ENCODE data around the gene TTC9B.

The TTC9B gene

DNA sequence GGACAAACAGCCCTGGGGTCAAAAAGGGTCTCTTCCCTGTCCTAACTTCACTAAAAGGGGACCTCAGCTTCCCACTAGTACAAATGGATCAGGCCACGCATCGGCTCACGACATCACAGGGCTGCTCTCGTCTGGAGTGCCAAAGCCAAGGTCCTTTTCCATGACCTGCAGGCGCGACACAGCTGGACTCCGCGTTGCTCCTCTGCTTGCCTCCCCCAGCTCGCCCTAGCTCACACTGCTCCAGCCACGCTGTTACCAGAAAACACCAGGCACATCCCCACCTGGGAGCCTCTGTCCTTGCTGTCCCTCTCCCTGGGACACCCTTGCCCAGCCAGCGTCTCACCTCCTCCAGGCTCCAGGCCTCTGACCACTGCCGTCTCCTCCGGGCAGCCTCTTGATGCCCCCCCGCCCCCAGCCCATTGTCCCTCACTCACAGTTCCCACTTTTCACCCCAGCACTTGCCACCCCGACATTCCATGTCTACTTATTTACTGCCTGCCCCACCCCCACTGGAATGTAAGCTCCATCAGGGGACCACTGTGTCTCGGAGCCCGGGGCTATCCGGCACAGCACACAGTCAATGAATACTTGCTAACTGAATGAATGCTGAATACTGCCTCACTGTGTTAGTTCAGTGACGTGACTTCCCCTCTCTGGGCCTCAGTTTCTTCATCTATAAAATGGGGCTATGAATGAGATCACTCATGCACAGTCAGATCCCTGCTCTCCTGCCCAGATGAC, 46.3 kb upstream of the TTC9B start:
- H3K27ac ChIP-seq: no peak overlapping the region
- TF ChIP-seq, protein P1, sequence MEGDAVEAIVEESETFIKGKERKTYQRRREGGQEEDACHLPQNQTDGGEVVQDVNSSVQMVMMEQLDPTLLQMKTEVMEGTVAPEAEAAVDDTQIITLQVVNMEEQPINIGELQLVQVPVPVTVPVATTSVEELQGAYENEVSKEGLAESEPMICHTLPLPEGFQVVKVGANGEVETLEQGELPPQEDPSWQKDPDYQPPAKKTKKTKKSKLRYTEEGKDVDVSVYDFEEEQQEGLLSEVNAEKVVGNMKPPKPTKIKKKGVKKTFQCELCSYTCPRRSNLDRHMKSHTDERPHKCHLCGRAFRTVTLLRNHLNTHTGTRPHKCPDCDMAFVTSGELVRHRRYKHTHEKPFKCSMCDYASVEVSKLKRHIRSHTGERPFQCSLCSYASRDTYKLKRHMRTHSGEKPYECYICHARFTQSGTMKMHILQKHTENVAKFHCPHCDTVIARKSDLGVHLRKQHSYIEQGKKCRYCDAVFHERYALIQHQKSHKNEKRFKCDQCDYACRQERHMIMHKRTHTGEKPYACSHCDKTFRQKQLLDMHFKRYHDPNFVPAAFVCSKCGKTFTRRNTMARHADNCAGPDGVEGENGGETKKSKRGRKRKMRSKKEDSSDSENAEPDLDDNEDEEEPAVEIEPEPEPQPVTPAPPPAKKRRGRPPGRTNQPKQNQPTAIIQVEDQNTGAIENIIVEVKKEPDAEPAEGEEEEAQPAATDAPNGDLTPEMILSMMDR (conservative IDR thresholded peaks at IDR 0.05): no peak

DNA sequence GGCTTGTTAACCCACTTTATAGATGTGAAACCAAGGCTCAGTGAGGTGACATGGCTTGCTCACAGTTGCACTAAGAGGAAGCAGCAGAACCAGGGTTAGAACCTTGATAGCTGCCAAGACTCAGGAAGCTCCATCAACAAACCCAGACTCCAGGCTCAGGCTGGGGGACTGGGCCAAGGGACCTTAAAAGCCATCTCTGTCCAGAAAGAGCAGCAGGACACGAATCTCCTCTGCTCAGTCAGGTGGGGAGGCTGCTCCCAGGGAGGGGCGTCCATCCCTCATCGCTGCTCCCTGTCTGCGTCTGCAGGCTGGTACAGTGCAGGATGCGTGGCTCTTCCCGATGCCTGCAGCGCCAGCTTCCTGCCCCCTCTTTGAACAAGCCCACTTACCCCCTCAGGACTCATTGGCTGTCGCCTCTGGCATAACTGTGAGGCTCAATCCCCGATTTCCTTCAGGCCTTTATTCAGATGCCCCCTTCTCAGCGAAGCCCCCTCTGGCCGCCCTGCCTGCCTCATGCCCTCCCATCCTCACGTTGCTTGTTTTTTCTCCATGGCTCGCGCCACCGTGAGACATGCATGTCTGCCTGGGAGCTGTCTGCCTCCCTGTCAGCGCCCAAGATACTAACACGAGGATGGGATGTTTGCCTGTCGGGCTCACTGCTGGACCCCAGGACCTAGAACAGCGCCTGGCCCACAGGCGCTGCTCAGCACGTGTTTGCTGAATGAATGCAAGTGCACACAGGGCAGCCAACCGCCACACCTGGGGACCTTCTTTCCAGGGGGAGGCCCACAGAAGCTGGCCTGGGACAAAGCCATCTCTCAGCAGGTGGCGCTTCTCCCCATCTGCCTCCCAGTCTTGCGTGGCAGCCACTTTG, 45.5 kb upstream of the TTC9B start:
- no peak overlapping the region for H3K27ac ChIP-seq
- TF ChIP-seq, protein P1 (conservative IDR thresholded peaks at IDR 0.05): no peak

DNA sequence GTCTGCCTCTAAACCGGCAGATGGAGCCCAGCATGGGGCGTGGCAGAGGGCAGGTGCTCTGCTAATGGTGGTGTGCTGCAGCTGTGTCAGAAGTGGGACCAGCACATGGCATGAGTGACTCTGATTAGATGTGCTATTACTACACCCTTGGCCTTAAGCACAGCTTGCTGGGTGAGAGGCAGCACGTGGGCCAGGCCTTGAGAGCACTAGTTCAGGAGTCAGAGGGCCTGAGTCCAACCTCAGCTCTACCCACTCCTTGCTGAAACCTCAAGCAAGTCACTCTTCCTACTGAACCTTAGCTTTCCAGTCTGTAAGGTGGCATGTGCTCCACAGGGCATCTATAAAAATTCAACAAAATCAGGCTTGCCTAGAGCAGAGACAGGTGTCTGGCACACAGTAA, 44.2 kb upstream of the TTC9B start:
- no peak overlapping the region for H3K27ac ChIP-seq
- TF ChIP-seq, protein P1 (conservative IDR thresholded peaks at IDR 0.05): no peak

DNA sequence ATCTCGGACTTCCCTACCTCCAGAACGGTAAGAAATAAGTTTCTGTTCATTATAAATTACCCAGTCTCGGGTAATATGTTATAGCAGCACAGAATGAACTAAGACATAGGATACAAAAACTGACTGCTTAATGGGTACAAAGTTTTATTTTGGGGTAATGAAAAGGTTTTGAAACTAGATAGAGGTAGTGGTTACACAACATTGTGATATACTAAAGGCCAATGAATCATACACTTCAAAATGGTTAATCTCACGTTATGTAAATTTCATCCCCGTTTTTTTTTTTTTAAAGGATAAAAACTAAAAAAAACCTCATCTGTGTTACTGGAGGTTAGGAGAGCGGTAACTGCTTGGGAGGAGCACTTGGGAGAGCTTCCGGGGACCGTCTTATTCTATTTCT, 43.4 kb upstream of the TTC9B start:
- H3K27ac ChIP-seq: no peak overlapping the region

DNA sequence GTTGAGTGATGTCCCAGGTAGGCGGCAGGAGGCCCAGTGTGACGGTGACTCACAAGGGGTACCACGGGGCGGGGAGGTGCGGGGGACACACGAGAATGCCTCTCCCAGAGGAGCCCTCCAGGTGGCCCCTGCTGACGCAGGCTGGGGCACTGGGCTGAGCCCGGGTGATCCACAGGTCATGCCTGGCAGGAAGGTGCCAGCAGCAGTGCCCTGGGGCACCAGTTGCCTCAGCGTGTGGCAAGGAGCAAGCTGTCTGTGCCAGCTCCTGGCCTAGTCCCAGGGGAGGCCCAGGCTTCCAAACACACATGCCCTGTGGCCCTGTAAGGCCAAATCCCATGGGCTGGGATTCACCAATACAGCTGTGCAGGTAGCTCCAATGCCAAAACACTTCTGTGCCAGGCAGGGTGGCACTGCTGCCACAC, 38.9 kb upstream of the TTC9B start:
- H3K27ac ChIP-seq: no peak overlapping the region; the same call in 1 of the 2 replicates
- TF ChIP-seq, protein P1 (conservative IDR thresholded peaks at IDR 0.05): no peak

More for the DNA sequence above, 43.4 kb upstream of the TTC9B start:
- TF ChIP-seq, protein P1 (conservative IDR thresholded peaks at IDR 0.05): no peak

DNA sequence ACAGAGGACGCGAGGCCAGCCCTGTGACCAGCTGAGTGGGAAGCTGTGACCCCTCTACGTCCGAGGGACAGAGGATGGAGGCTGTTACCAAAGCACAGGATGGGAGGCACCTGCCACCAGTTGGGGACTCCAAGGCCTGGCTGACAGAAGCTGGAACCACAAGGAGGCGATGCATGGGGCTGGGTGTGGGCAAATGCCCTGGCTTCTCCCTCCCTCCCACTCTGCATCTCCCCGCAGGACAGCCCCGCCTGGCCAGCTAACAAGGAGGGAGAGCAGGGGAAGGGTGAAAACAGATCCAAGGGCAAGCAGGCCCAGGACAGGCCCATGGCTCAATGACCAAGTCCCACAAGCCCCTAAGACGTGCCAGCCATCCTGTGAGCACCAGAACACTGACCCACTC, 38.3 kb upstream of the TTC9B start:
- H3K27ac ChIP-seq: no peak overlapping the region; the same call in 1 of the 2 replicates

More for the DNA sequence above, 38.3 kb upstream of the TTC9B start:
- TF ChIP-seq, protein P1 (conservative IDR thresholded peaks at IDR 0.05): no peak

Measured in VCaP (cell line).